Measurements from ENCODE around the gene GM2A. TPM values are rescaled to one million over a fixed set of nuclear protein-coding genes. Genes with fewer than 3 reads are reported as not detected.

Gene GM2A
- total RNA-seq, 1 experiment from 2014 or later = 24.5 TPM

DNA sequence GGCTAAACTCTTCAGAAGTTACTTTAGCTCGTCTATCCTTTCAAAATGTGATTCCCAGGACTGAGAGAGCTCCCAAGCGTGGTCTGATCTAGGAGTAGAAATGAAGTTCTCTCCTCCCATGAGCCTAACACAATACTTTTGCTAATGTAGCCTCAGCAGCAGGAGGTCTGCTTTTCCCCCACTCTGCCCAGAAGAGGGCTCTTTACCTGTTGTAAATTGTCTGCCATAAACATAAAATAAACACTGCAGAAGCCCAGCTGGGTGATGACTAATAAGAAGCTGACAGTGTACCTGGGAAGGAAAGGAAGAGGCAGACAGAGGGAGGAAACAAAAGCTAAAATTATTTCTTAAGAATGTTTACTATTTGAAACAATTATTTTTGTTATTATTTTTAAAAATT lies 35.2 kb downstream of the GM2A start:
- no peaks in the 10 kb centered on the region for H3K36me3 ChIP-seq (ENCODE audit: low read depth)
- H3K4me3 ChIP-seq = no peak overlapping the region
- BruUV-seq (replicated peaks) = no TSS peak
- no peaks in the 10 kb centered on the region for H3F3A ChIP-seq (ENCODE audit: insufficient read depth, low read depth)
- no peaks in the 10 kb centered on the region for H3K27me3 ChIP-seq (ENCODE audit: insufficient read depth, low read depth)
- no peaks in the 10 kb centered on the region for H3K9me3 ChIP-seq (ENCODE audit: insufficient read depth, low read depth)
- peak; percentile 20 to 79 for DNase-seq
- no peak for TF ChIP-seq EZH2 (IDR thresholded peaks at IDR 0.05; ENCODE audit: low read depth)
- peak; percentile 49; the same call in 1 of the 2 replicates for TF ChIP-seq CTCF (conservative IDR thresholded peaks at IDR 0.05)
- intact Hi-C loops (cut with micrococcal nuclease; ENCODE audit: unreplicated experiment) = no loop called here
- H2AFZ ChIP-seq = no peak overlapping the region
- H3K27ac ChIP-seq = no peak overlapping the region
- POLR2A ChIA-PET (ENCODE audit: unreplicated experiment) = interaction anchor here (0.7 kb wide), 1 partner anchor 35 kb away, joined by 4 read pairs; the partner anchor contains the start of gene GM2A
- H3K9me2 ChIP-seq (ENCODE audit: insufficient read depth) = no peaks in the 10 kb centered on the region
- no peak overlapping the region for H3K4me2 ChIP-seq
- H4K20me1 ChIP-seq (ENCODE audit: insufficient read depth) = no peaks in the 10 kb centered on the region
- no peaks in the 10 kb centered on the region for H3K79me2 ChIP-seq (ENCODE audit: low read depth)
- CTCF ChIA-PET = interaction anchor here (0.6 kb wide), 2 partner anchors 35 kb away, joined by 3 read pairs; partner anchors contain the start of gene GM2A
- H3K4me1 ChIP-seq (replicated peaks; ENCODE audit: insufficient read depth) = peaks cover 8% of the 10 kb centered on the region

- H3K4me3 ChIP-seq = no peak overlapping the region
- H3K9me2 ChIP-seq (ENCODE audit: insufficient read depth) = no peaks in the 10 kb centered on the region
- no peaks in the 10 kb centered on the region for H3F3A ChIP-seq (ENCODE audit: insufficient read depth, low read depth)
- no TSS peak for BruUV-seq (replicated peaks)
- H3K9me3 ChIP-seq (ENCODE audit: insufficient read depth, low read depth) = no peaks in the 10 kb centered on the region
- no peaks in the 10 kb centered on the region for H3K27me3 ChIP-seq (ENCODE audit: insufficient read depth, low read depth)
- H3K4me1 ChIP-seq (replicated peaks; ENCODE audit: insufficient read depth) = 0 out of 2 replicates have a peak, but pooled peaks cover 4% of the 10 kb centered on the region
- no peak for TF ChIP-seq EZH2 (IDR thresholded peaks at IDR 0.05; ENCODE audit: low read depth)
- no peak for TF ChIP-seq CTCF (conservative IDR thresholded peaks at IDR 0.05)
- H3K79me2 ChIP-seq (ENCODE audit: low read depth) = no peaks in the 10 kb centered on the region
- no peak overlapping the region for H3K4me2 ChIP-seq
- no peaks in the 10 kb centered on the region for H3K36me3 ChIP-seq (ENCODE audit: low read depth)
- ChIA-PET CTCF (interaction anchor here (0.6 kb wide), 1 partner anchor 58 kb away, joined by 4 read pairs; no protein-coding TSS in a partner anchor), POLR2A (ENCODE audit: unreplicated experiment) (no interaction called here)
- no peak overlapping the region for H2AFZ ChIP-seq
- no peak overlapping the region for H3K27ac ChIP-seq
- intact Hi-C loops (cut with micrococcal nuclease; ENCODE audit: unreplicated experiment) = no loop called here
- DNase-seq = no peak
- H4K20me1 ChIP-seq (ENCODE audit: insufficient read depth) = no peaks in the 10 kb centered on the region
Observed at GRCh38 chr5:151293624-151294023, 40.6 kb downstream of the GM2A start.

DNA sequence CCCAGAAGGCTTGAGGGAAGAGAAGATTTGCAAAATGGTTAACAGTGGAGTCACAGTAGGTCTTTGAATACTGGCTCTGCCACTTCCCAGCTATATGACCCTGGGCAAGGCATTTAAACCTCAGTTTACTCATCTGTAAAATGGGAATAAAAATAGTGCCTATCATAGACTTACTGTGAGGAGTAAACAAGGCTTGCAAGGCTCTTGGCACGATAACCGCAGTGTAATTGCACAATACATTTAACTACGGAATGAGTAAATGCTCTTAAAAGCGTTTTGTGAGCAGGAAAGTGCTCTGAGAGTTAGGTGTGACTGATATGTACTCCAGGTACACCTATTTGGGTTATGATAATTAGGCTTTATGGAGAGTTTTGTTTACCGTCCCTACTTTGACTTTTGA lies 42.2 kb downstream of the GM2A start:
- DNase-seq = peak in 1 of 2 experiments; percentile 48
- intact Hi-C loops (cut with micrococcal nuclease; ENCODE audit: unreplicated experiment) = no loop called here
- BruUV-seq (replicated peaks) = no TSS peak

More for the DNA sequence above, 42.2 kb downstream of the GM2A start:
- no peaks in the 10 kb centered on the region for H4K20me1 ChIP-seq (ENCODE audit: insufficient read depth)
- no peaks in the 10 kb centered on the region for H3K79me2 ChIP-seq (ENCODE audit: low read depth)
- H3K9me3 ChIP-seq (ENCODE audit: insufficient read depth, low read depth) = no peaks in the 10 kb centered on the region
- POLR2A ChIA-PET (ENCODE audit: unreplicated experiment) = interaction anchor here (0.7 kb wide), 1 partner anchor 1177 kb away, joined by 3 read pairs; no protein-coding TSS in a partner anchor
- no peaks in the 10 kb centered on the region for H3K36me3 ChIP-seq (ENCODE audit: low read depth)
- H3K4me1 ChIP-seq (replicated peaks; ENCODE audit: insufficient read depth) = 0 out of 2 replicates have a peak, but pooled peaks cover 4% of the 10 kb centered on the region
- H3K27ac ChIP-seq = no peak overlapping the region
- H3K4me2 ChIP-seq = no peak overlapping the region
- CTCF ChIA-PET = no interaction called here
- no peak overlapping the region for H3K4me3 ChIP-seq
- TF ChIP-seq CTCF (conservative IDR thresholded peaks at IDR 0.05) (no peak), EZH2 (IDR thresholded peaks at IDR 0.05; ENCODE audit: low read depth) (no peak)
- H3F3A ChIP-seq (ENCODE audit: insufficient read depth, low read depth) = no peaks in the 10 kb centered on the region
- H3K27me3 ChIP-seq (ENCODE audit: insufficient read depth, low read depth) = peaks cover 4% of the 10 kb centered on the region; the same call in 1 of the 2 replicates
- no peaks in the 10 kb centered on the region for H3K9me2 ChIP-seq (ENCODE audit: insufficient read depth)
- H2AFZ ChIP-seq = no peak overlapping the region
